OCI-LY3 (cell line): ENCODE measurements around the gene CHCHD10.

Experiments
- CTCF ChIP-seq: fragments of 200-600, 300-600 bp; sonication (generic); IDR thresholded peaks from 2 replicates; pipeline ENCODE4 v1.5.1; 2014; ENCODE audit warnings: antibody characterized with exemption, low read length, low read depth
- EZH2phosphoT487 ChIP-seq: fragments of 200-600 bp; shearing (Covaris generic); IDR thresholded peaks from 2 replicates; pipeline ENCODE4 v1.6.1; 2018; ENCODE audit warnings: antibody characterized with exemption, mixed run types, low read depth

GRCh38 chr22:23779083-23779482, 11.3 kb upstream of the CHCHD10 start:
- TF ChIP-seq CTCF, result no peak
- TF ChIP-seq EZH2phosphoT487, result no peak
